Activated T-cell treated with anti-CD3 and anti-CD28 coated beads, Interleukin-2, amount 50 U/mL, for 72 hours (primary cell): ENCODE measurements around the gene DOC2B. TPM values are rescaled to one million over a fixed set of nuclear protein-coding genes. Genes with fewer than 3 reads are reported as not detected.

Source experiments
- ATAC-seq, 2 donors: fragments of 150-1000 bp; cut with Tn5 transposase; replicated peaks in 1 of 2; 2 replicates each; pipeline ENCODE4 v1.10.0; 2021; ENCODE audit warnings: moderate library complexity in 2 of 2, mild to moderate bottlenecking in 1 of 2
- DNase-seq, 2 donors: peaks; one replicate each; pipeline ENCODE4 v3.0.0; 2021 to 2022; ENCODE audit warnings: mixed read lengths in 1 of 2
- H3K27ac Mint-ChIP-seq: one replicate; pipeline ENCODE4 v1.8.0; 2022; ENCODE audit warnings: mild to moderate bottlenecking, moderate library complexity, mixed read lengths
- H3K27me3 Mint-ChIP-seq: one replicate; pipeline ENCODE4 v1.8.0; 2022; ENCODE audit warnings: low read depth, mixed read lengths
- H3K36me3 Mint-ChIP-seq, 2 donors: one replicate each; pipeline ENCODE4 v1.8.0; 2022; ENCODE audit warnings: mixed read lengths in 2 of 2, mild to moderate bottlenecking in 1 of 2; ENCODE audit not compliant: insufficient read depth in 2 of 2
- H3K4me1 Mint-ChIP-seq: one replicate; pipeline ENCODE4 v1.8.0; 2022; ENCODE audit warnings: low read depth, mixed read lengths
- H3K4me3 Mint-ChIP-seq, 2 donors: one replicate each; pipeline ENCODE4 v1.8.0; 2022; ENCODE audit warnings: mild to moderate bottlenecking in 2 of 2, mixed read lengths in 2 of 2, moderate library complexity in 2 of 2
- H3K9me3 Mint-ChIP-seq, 2 donors: one replicate each; pipeline ENCODE4 v1.8.0; 2022; ENCODE audit warnings: mixed read lengths in 2 of 2
- total RNA-seq, 2 donors: library from RNA; stranded (reverse); gene quantifications; one replicate each; pipeline ENCODE4 v1.2.3, GENCODE V29; 2022

DOC2B gene
- total RNA-seq, 2 donors from 2014 or later, result 0.12 to 0.25 TPM

DNA sequence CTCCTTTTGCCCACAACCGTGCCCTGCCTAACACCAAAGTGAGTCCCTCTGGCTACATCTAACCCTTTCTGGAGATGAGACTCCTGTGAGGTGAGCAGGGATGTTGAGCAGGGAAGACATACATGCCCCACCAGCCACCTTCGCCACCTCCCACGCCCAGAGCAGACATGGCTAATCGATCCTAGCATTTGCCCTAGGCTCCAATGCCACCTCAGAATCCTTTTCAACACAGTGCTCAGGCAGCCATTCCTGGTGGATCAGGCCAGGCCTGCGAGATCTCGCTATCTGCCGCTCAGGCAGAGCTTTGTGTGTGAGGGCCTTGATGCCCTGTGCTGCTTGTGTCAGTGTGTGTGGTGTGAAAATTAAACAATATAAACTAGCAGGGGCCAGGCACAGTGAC lies 23.1 kb downstream of the DOC2B start:
- no peak overlapping the region for H3K4me3 Mint-ChIP-seq

DNA sequence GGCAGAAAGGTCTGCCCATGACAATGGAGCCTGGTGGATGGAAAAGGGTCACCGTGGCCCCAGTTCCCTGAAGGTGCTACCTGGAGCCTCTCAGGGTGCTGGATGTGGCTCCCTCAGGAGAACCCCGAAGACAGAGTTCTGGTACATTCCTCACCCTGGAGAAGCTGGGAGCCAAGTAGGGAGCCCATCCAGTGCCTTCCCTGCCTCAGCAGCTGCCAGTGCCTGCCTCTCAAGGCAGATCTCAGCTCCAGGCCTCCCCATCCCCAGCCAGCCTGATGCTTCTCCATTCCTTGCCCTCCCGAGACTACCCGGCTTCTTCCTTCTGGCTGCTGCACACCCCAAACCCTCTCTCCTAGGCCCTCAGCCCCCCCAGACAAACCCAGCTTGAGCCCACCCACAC lies 23.5 kb downstream of the DOC2B start:
- Mint-ChIP-seq H3K9me3 (no peaks in the 10 kb centered on the region), H3K4me1 (no peaks in the 10 kb centered on the region), H3K36me3 (no peaks in the 10 kb centered on the region), H3K27me3 (no peaks in the 10 kb centered on the region), H3K4me3 (no peak overlapping the region), H3K27ac (no peak overlapping the region)
- DNase-seq (no peak), ATAC-seq (no peak)

More for the DNA sequence above, 23.1 kb downstream of the DOC2B start:
- no peak overlapping the region for H3K27ac Mint-ChIP-seq
- H3K4me1 Mint-ChIP-seq, result no peaks in the 10 kb centered on the region
- H3K9me3 Mint-ChIP-seq, result no peaks in the 10 kb centered on the region
- DNase-seq (no peak), ATAC-seq (no peak)
- no peaks in the 10 kb centered on the region for H3K36me3 Mint-ChIP-seq
- H3K27me3 Mint-ChIP-seq, result no peaks in the 10 kb centered on the region

DNA sequence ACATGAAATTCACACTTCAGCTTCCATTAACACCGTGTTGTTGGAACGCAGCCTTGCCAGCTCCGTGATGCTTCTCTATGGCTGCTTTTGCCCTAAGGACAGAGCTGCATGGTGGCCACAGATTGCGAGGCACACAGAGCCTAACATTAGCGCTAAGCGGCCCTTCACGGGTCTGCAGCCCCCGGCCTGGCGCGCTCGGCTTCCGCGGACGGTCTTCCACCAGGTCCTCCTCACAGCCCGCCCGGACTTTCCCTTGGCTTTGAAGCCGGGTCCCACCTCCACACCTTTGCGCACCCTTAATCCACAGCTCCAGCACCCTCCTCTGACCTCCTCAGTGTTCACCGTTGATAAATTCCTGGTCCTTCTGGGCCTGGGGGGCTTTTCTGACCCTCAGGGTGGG lies 24.5 kb downstream of the DOC2B start:
- no peak overlapping the region for H3K27ac Mint-ChIP-seq
- H3K9me3 Mint-ChIP-seq, result no peaks in the 10 kb centered on the region
- H3K27me3 Mint-ChIP-seq, result no peaks in the 10 kb centered on the region
- no peaks in the 10 kb centered on the region for H3K36me3 Mint-ChIP-seq
- no peak overlapping the region for H3K4me3 Mint-ChIP-seq
- no peak for ATAC-seq
- DNase-seq, result no peak
- no peaks in the 10 kb centered on the region for H3K4me1 Mint-ChIP-seq

DNA sequence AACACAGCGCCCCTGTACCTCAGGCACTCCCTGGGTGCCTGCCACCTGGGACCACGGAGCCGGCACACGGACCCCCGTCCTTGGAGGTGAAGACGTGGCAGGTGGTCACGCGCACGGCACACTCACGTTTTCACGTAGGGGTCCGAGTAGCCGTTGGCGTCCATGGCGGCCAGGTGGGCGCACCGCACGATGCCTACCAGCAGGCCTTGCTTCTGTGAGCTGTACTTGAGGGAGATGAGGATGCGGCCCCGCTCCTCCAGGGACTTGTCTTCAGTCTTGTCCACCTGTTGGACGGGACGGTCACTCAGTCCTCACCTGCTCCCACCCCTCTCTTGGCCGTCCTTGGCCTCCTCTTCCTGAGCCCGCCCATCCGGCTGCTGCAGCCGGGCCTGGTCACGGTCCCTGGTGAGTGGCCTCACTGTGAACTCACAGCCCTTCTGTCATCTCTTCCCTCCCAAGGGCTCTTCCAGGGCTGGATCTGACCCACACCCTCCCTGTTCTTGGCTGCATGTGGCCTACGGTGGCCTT lies 25.3 kb downstream of the DOC2B start:
- H3K4me1 Mint-ChIP-seq, result no peaks in the 10 kb centered on the region
- DNase-seq, result no peak
- ATAC-seq, result no peak
- no peaks in the 10 kb centered on the region for H3K27me3 Mint-ChIP-seq
- H3K9me3 Mint-ChIP-seq, result no peaks in the 10 kb centered on the region
- H3K27ac Mint-ChIP-seq, result no peak overlapping the region
- no peaks in the 10 kb centered on the region for H3K36me3 Mint-ChIP-seq
- H3K4me3 Mint-ChIP-seq, result no peak overlapping the region

DNA sequence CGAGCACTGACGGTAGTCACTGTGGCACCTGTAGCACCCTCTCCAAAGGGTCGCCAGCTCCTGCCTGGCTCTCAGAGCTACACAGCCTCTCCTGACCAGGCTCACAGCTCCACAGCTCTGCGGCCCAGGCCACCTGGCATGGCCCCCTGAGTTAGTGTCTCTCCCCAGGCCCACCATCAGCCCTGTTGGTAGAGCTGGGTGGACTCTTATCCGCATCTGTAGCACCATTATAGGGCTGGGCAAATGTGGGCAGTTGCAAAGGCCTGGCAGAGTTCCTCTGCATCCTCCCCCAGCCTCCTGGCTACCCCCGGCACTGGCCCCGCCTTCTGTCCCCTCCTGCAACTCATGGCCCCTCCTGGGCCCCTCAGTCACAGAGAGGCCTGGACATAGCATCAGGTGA lies 25.9 kb downstream of the DOC2B start:
- Mint-ChIP-seq H3K27me3 (no peaks in the 10 kb centered on the region), H3K27ac (peak overlapping the region; percentile 38), H3K36me3 (no peaks in the 10 kb centered on the region)

DNA sequence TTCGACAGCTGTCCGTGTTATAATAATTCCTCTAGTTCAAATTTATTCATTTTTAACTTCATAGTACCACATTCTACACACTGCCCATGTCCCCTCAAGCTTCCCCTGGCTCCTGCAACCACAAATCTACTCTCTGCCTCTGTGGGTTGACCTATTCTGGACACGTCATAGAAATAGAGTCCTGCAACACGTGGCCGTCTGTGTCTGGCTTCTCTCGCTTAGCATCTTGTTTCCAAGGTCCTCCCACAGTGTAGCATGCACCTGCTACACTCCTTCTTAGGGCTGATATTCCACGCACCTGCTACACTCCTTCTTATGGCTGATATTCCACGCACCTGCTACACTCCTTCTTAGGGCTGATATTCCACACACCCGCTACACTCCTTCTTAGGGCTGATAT lies 27.6 kb downstream of the DOC2B start:
- H3K4me3 Mint-ChIP-seq, result no peak overlapping the region
- H3K4me1 Mint-ChIP-seq, result no peaks in the 10 kb centered on the region
- ATAC-seq (no peak), DNase-seq (no peak)
- no peaks in the 10 kb centered on the region for H3K36me3 Mint-ChIP-seq
- no peaks in the 10 kb centered on the region for H3K27me3 Mint-ChIP-seq
- H3K27ac Mint-ChIP-seq, result no peak overlapping the region
- H3K9me3 Mint-ChIP-seq, result no peaks in the 10 kb centered on the region

More for the DNA sequence above, 25.9 kb downstream of the DOC2B start:
- no peaks in the 10 kb centered on the region for H3K4me1 Mint-ChIP-seq
- DNase-seq, result no peak
- no peak for ATAC-seq
- no peaks in the 10 kb centered on the region for H3K9me3 Mint-ChIP-seq
- no peak overlapping the region for H3K4me3 Mint-ChIP-seq

DNA sequence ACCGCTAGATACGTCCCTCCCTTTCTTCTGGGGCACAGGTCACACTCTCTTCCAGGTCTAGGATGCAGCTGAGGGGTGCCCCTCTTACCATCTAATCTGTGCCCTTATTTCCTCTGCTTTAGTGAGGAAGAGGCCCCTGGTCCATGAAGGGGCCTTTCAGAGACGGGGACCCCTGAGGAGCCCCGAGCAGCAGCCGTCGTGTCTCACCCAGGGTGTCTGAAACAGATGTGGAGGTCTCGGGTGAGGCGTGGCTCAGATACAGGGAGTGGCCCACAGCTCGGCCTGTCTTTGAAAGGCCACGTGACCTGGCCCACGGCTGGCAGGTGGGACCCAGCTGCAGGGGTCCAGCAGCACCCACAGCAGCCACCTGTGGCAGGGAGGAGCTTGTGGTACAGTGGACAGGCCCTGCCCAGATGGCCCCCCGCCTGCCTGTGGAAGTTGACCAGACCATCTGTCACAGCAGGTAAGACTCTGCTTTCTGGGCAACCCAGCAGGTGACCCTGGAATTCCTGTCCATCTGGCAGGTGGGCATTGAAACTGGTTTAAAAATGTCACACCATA lies 28.5 kb downstream of the DOC2B start:
- H3K4me1 Mint-ChIP-seq, result no peaks in the 10 kb centered on the region
- H3K27me3 Mint-ChIP-seq, result no peaks in the 10 kb centered on the region
- ATAC-seq (no peak), DNase-seq (no peak)
- H3K27ac Mint-ChIP-seq, result no peak overlapping the region
- no peak overlapping the region for H3K4me3 Mint-ChIP-seq
- H3K36me3 Mint-ChIP-seq, result no peaks in the 10 kb centered on the region
- H3K9me3 Mint-ChIP-seq, result no peaks in the 10 kb centered on the region

DNA sequence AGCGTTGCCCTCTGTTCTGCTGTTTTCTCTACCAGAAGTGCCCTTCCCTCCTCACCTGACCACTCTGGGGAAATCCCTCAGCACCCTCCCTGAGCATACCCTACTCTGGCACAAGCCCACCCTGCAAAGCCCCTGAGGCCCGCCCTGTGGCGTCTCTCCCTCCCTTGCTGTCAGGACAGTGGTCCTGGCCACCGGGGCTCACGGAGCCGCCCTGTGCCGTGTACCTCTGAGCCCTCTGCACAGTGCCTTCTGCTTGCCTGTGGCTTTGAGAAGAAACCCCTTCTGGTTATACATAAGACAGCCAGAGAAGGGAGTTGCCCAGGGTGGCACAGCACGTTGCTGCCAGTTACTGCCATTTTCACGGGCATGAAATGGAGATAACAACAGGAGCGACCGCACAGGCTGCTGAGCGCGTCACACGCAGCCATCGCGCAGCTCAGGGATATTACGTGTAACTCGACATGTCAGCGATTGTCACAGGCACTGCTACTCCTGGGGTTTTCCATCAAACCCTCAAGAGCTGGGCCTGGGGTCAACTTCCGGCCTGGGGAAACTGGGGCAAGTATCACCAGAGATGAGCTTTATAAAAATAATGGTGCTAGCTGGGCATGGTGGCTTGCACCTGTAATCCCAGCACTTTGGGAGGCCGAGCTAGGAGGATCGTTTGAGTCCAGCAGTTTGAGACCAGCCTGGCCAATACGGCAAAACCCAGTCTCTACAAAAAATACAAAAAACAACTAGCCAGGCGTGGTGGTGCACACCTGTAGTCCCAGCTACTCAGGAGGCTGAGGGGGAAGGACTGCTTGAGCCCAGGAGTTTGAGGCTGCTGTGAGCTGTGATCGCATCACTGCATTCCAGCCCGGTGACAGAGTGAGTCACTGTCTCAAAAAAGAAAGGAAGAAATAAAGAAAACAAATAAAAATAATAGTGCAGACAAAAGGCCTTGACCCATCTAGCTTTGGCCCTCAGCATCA lies 29.3 kb downstream of the DOC2B start:
- ATAC-seq, result no peak
- Mint-ChIP-seq H3K9me3 (no peaks in the 10 kb centered on the region), H3K4me3 (no peak overlapping the region), H3K4me1 (no peaks in the 10 kb centered on the region), H3K36me3 (no peaks in the 10 kb centered on the region), H3K27ac (no peak overlapping the region), H3K27me3 (no peaks in the 10 kb centered on the region)
- DNase-seq, result no peak

DNA sequence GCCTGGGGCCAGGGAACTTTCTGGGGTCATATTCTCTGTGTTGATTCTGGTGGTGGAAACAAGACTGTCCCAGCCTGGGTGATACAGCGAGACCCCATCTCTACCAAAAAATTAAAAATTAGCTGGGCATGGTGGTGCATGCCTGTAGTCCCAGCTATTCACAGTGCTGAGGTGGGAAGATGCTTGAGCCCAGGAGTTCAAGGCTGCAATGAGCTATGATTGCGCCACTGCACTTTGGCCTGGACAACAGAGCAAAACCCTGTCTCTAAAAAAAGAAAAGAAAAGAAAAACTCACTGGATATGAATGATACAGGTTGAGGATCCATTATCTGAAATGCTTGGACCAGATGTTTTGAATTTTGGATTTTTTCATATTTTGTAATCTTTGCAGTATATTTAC lies 30.4 kb downstream of the DOC2B start:
- Mint-ChIP-seq H3K36me3 (no peaks in the 10 kb centered on the region), H3K9me3 (no peaks in the 10 kb centered on the region)
- no peak for ATAC-seq

DNA sequence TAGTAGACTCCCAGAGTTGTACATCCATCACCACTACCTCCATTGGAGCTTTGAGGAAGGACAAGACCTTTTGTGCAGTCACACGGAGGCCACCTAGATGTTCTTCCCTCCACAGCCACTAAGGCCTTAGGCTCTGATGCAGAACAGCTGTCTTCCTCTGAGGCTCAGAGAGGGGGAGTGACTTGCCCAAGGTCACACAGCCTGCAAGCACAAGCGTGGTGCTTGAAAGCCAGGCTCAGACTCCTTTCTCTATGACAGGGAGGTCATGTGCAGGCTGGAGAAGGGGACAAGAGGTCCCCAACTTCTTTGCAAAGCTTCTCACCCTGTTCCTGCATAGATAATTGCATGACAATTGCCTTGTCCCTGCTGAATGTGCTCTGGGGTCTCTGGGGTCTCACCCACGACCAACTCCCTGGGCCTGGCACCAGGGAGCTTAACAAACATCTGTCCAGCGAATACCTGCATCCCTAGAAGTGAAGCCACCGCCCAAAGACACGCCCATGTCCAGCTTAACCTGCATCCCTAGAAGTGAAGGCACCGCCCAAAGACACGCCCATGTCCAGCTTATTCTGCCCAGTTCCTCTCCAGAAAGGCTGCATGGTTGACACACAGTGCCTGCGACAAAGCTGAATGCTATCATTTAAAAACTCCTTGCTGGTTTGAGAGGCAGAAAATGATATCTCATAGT lies 31.4 kb downstream of the DOC2B start:
- Mint-ChIP-seq H3K4me3 (no peak overlapping the region), H3K27me3 (no peaks in the 10 kb centered on the region), H3K9me3 (no peaks in the 10 kb centered on the region), H3K36me3 (no peaks in the 10 kb centered on the region), H3K4me1 (no peaks in the 10 kb centered on the region), H3K27ac (no peak overlapping the region)
- ATAC-seq (no peak), DNase-seq (no peak)

More for the DNA sequence above, 30.4 kb downstream of the DOC2B start:
- H3K27me3 Mint-ChIP-seq, result no peaks in the 10 kb centered on the region
- DNase-seq, result no peak
- no peak overlapping the region for H3K4me3 Mint-ChIP-seq
- H3K4me1 Mint-ChIP-seq, result no peaks in the 10 kb centered on the region
- no peak overlapping the region for H3K27ac Mint-ChIP-seq

DNA sequence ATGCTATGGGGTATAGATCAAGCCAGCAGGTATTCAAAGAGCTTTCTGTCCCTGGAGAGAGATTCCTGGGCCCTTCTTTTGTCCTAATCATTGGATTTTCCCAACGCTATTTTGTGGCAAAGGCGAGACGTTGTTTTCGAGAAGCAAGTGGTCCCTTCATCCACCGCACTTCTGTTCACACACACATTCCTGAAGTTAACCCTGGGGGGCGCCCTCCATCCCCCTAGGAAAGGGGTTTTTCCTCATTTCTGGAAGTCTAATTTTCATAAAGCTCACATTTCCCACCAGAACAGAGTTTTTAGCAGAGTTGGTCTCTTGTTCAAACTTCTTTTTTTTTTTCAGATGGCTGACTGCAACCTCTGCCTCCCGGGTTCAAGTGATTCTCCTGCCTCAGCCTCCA lies 32.2 kb downstream of the DOC2B start:
- ATAC-seq (no peak), DNase-seq (no peak)
- H3K4me3 Mint-ChIP-seq, result no peak overlapping the region
- H3K36me3 Mint-ChIP-seq, result no peaks in the 10 kb centered on the region
- H3K9me3 Mint-ChIP-seq, result no peaks in the 10 kb centered on the region
- H3K27me3 Mint-ChIP-seq, result no peaks in the 10 kb centered on the region
- H3K4me1 Mint-ChIP-seq, result no peaks in the 10 kb centered on the region
- no peak overlapping the region for H3K27ac Mint-ChIP-seq

DNA sequence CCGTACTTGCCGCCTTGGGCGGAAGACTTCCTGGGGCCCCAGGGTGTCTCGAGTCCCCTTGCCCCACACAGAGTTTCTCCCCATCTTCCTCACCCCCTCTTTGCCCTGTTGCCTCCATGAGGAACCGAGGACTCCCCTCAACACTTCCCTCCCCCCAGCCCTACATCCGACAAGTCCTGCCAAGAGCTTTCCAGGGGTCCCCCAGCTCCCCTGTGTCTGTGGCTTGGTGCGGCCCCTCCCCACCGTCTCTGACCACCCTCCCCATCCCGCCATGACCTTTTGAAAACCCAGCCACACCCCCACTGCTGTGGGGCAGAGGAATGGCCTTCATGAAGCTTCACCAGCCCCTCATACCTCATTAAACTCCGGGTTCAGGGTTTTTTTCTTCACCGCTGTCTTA lies 32.7 kb downstream of the DOC2B start:
- Mint-ChIP-seq H3K4me3 (no peak overlapping the region), H3K4me1 (no peaks in the 10 kb centered on the region), H3K27ac (no peak overlapping the region), H3K9me3 (no peaks in the 10 kb centered on the region), H3K27me3 (no peaks in the 10 kb centered on the region), H3K36me3 (no peaks in the 10 kb centered on the region)
- DNase-seq, result no peak
- no peak for ATAC-seq
